Gastroesophageal sphincter (tissue), 4 donors: Measurements from ENCODE around the gene IL24. TPM values are rescaled to one million over a fixed set of nuclear protein-coding genes. Genes with fewer than 3 reads are reported as not detected.

Experiments
- ATAC-seq: fragments of 150-250 bp; one replicate; pipeline ENCODE4 v1.9.1; 2016; ENCODE audit warnings: mild to moderate bottlenecking, moderate library complexity
- H3K27ac ChIP-seq, 4 donors: fragments of 200-600 bp; sonication (generic) in 3 of 4; 1 replicate in 3 of 4; 2 replicates in 1 of 4; pipeline ENCODE4 v1.5.1; 2016 to 2019
- H3K27me3 ChIP-seq: fragments of 200-600 bp; sonication (generic); one replicate; pipeline ENCODE4 v1.5.1; 2019
- H3K36me3 ChIP-seq, 2 donors: fragments of 200-600 bp; sonication (generic); one replicate each; pipeline ENCODE4 v1.5.1; 2019; ENCODE audit warnings: control low read depth in 1 of 2
- H3K4me1 ChIP-seq, 3 donors: fragments of 200-600 bp; sonication (generic); 1 replicate in 2 of 3; 2 replicates in 1 of 3; pipeline ENCODE4 v1.5.1; 2016 to 2019; ENCODE audit warnings: control low read depth in 2 of 3
- H3K4me3 ChIP-seq, 2 donors: fragments of 200-600 bp; sonication (generic); one replicate each; pipeline ENCODE4 v1.5.1; 2019; ENCODE audit warnings: mild to moderate bottlenecking in 1 of 2, moderate library complexity in 1 of 2
- H3K9me3 ChIP-seq, 3 donors: fragments of 200-600 bp; sonication (generic); one replicate each; pipeline ENCODE4 v1.5.1; 2017 to 2019; ENCODE audit warnings: control low read depth in 2 of 3
- EP300 ChIP-seq: sonication (generic); formaldehyde crosslinking; IDR thresholded peaks from one replicate; pipeline ENCODE4 v1.6.1; 2017; ENCODE audit warnings: antibody characterized with exemption, mild to moderate bottlenecking
- POLR2A ChIP-seq, 2 donors: fragments of 450-650 bp; IDR thresholded peaks; one replicate each; pipeline ENCODE4 v1.6.1; 2017; ENCODE audit warnings: antibody characterized with exemption in 2 of 2, mild to moderate bottlenecking in 2 of 2, moderate library complexity in 1 of 2
- POLR2AphosphoS5 ChIP-seq: sonication (generic); formaldehyde crosslinking; IDR thresholded peaks from one replicate; pipeline ENCODE4 v1.6.1; 2017; ENCODE audit warnings: antibody characterized with exemption
- WGBS, 2 donors: methylation state at CpG; one replicate each; pipeline ENCODE4 v1.1.5; 2018; ENCODE audit warnings: low coverage in 1 of 2; 5-methylcytosine and 5-hydroxymethylcytosine counted together
- total RNA-seq, 4 donors: library from RNA; depleted of rRNA; stranded (reverse); fragments of >200 nt; gene quantifications; one replicate each; pipeline ENCODE4 v1.1.0, GENCODE V29; 2016
- TF ChIP-seq, protein P1 (sequence below), 4 experiments: fragments of 200-600 bp in 2 of 4; fragments of 450-650 bp in 2 of 4; sonication (generic) in 1 of 4; IDR thresholded peaks; one replicate each; pipeline ENCODE4 v1.5.1; 2017 to 2019; ENCODE audit warnings: antibody characterized with exemption in 4 of 4, mild to moderate bottlenecking in 2 of 4, moderate library complexity in 2 of 4

The IL24 gene
- total RNA-seq, 4 donors from 2014 or later: not detected

DNA sequence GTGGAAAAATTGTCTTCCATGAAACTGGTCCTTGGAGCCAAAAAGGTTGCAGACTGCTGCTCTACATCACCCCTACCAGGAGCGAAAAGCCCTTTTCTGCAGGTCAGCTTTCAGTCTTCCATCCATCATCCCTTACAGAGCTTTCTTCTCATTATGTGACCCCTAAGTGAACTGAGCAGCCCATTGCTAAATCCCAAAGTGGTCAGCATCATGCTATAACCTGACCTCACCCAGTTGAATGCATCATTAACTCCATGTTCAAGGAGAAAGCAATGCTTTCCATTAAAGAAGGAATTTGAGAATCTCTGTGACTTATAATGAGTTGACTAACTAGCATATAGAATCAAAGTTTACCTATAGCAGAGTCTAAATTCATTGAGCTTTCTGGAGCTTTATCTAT, 10.4 kb upstream of the IL24 start:
- TF ChIP-seq POLR2AphosphoS5 (no peak), POLR2A (IDR thresholded peaks at IDR 0.05) (no peak), EP300 (no peak)
- TF ChIP-seq, protein P1, sequence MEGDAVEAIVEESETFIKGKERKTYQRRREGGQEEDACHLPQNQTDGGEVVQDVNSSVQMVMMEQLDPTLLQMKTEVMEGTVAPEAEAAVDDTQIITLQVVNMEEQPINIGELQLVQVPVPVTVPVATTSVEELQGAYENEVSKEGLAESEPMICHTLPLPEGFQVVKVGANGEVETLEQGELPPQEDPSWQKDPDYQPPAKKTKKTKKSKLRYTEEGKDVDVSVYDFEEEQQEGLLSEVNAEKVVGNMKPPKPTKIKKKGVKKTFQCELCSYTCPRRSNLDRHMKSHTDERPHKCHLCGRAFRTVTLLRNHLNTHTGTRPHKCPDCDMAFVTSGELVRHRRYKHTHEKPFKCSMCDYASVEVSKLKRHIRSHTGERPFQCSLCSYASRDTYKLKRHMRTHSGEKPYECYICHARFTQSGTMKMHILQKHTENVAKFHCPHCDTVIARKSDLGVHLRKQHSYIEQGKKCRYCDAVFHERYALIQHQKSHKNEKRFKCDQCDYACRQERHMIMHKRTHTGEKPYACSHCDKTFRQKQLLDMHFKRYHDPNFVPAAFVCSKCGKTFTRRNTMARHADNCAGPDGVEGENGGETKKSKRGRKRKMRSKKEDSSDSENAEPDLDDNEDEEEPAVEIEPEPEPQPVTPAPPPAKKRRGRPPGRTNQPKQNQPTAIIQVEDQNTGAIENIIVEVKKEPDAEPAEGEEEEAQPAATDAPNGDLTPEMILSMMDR (IDR thresholded peaks at IDR 0.05): no peak
- no peaks in the 10 kb centered on the region for H3K36me3 ChIP-seq
- no peaks in the 10 kb centered on the region for H3K4me1 ChIP-seq
- H3K9me3 ChIP-seq: no peaks in the 10 kb centered on the region
- H3K27ac ChIP-seq: no peak overlapping the region
- no peak for ATAC-seq
- peaks cover 19% of the 10 kb centered on the region for H3K27me3 ChIP-seq
- WGBS, 2 donors: 85% methylated on average over 1 of the region's 1 CpG; no CpG with 5 or more reads in 1 of the 2 donors
- no peak overlapping the region for H3K4me3 ChIP-seq

DNA sequence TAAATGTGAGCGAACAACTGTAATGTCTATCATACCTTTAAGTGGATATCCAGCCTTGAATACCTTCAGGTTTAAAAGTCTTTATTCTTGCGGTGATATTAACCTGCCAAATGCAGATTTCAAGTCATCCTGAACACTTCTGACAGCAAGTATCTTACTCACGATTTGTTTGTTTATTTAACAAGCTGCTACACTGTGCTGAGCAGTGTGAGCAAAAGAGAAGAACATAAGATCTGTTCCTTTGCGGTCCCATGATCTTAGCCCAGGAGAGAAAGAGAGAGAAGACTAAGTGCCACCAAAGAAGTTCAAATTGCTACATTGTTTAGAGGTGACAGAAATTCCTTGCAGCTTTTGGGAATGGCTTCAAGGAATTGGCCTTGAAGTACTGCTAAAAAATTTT, 9.5 kb upstream of the IL24 start:
- H3K9me3 ChIP-seq: no peaks in the 10 kb centered on the region
- WGBS, 2 donors: 61 to 68% methylated on average over 3 to 4 of the region's 4 CpGs
- no peak overlapping the region for H3K27ac ChIP-seq
- H3K4me3 ChIP-seq: no peak overlapping the region
- peaks cover 21% of the 10 kb centered on the region for H3K27me3 ChIP-seq
- TF ChIP-seq, protein P1 (IDR thresholded peaks at IDR 0.05): no peak
- TF ChIP-seq POLR2A (IDR thresholded peaks at IDR 0.05) (no peak), EP300 (no peak), POLR2AphosphoS5 (no peak)
- no peak for ATAC-seq
- H3K36me3 ChIP-seq: no peaks in the 10 kb centered on the region
- no peaks in the 10 kb centered on the region for H3K4me1 ChIP-seq

DNA sequence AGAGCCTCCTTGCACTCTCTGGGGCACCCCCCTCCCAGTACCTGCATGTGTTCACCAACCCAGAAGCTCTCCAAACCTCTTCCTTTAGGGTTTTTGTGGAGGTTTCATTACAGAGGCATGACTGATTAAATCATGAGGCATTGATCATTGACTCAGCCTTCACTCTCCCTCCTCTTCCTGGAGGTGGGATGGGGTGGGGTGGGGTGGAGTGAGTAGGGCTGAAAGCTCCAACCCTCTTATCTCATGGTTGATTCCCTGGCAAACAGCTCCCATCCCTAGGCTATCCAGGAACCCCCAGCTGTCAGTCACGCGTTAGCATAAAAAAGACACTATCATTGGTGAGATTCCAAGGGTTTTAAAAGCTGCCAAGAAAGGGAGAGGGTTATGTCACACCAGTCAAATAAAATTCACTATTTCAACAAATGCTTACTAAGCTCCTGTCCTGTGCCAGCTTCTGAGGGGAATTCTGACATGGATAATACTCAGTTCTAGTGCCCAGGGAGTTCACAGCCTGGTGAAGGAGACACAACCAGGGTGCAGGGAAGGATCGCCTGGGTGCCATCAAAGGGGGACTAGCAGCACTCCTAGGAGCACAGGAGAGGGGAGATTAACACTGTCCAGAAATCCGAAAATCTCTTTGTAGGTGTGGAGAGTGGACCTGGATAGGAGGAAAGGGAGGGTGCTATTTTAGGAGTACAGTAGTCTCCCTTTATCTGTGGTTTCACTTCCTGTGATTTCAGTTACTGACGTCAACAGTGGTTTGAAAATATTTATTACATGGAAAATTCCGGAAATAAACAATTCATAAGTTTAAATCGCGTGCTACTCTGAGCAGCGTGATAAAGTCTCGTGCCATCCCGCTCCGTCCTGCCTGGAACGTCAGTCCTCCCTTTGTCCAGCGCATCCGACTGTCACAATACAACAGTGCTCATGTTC, 6.8 kb upstream of the IL24 start:
- ATAC-seq: no peak
- TF ChIP-seq POLR2A (IDR thresholded peaks at IDR 0.05) (no peak), POLR2AphosphoS5 (no peak), EP300 (no peak)
- TF ChIP-seq, protein P1 (IDR thresholded peaks at IDR 0.05): no peak
- WGBS, 2 donors: 52 to 60% methylated on average over 12 to 15 of the region's 15 CpGs
- Histone ChIP-seq H3K27me3 (peaks cover 20% of the 10 kb centered on the region), H3K36me3 (no peaks in the 10 kb centered on the region), H3K9me3 (no peaks in the 10 kb centered on the region), H3K4me3 (no peak overlapping the region), H3K27ac (no peak overlapping the region), H3K4me1 (no peaks in the 10 kb centered on the region)

DNA sequence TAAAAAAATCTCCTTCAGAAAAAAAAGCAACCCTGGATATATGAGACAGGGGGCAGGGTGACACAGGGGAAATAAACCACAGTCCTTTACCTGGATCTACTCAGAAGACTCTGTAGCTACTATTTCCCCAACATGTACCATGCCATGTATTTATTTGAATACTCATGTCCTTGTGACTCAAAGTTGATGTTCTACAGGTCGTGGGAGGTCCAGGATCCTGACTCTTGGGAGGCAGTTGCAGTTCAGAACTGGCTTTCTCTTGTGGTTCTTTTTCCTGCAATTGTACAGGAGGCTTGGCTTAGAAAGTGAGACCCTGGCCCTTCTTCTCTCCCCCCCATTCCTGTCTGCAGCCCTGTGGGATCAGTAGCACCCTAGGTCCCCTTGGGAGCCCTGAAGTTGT, 5.8 kb upstream of the IL24 start:
- peaks cover 26% of the 10 kb centered on the region for H3K27me3 ChIP-seq
- no peaks in the 10 kb centered on the region for H3K4me1 ChIP-seq
- ATAC-seq: no peak
- H3K27ac ChIP-seq: no peak overlapping the region
- no peaks in the 10 kb centered on the region for H3K36me3 ChIP-seq
- no peak overlapping the region for H3K4me3 ChIP-seq
- TF ChIP-seq POLR2A (IDR thresholded peaks at IDR 0.05): no peak
- no peaks in the 10 kb centered on the region for H3K9me3 ChIP-seq
- WGBS, 2 donors: 82 to 90% methylated on average over 1 of the region's 1 CpG

DNA sequence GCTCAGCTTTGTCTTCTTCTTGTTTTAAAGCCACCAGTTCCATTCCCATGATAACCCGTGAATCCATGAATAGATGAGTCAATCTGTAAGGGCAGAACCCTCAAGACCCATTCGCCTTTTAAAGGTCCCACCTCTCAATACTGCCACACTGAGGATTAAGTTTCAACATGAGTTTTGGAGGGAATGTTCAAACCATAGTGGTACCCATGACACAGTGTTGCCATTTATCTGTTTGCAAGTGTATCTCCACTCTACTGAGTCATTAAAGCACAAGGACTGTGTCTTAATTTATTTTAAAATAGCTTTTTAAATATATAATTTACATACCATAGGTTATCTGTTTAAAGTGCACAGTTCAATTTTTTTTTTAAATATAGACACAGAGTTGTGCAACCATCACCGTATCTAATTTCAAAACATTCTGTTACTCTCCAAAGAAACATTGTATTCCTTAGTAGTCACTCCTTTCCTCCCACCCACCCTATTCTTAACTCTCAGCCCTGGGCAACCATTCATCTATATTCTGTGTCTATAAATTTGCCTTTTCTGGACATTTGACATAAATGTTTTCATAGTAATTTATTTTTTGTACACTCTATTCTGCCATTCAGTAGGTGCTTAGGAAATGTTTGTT, 4.8 kb upstream of the IL24 start:
- no peaks in the 10 kb centered on the region for H3K4me1 ChIP-seq
- 76 to 92% methylated on average over 3 of the region's 3 CpGs for WGBS, 2 donors
- H3K9me3 ChIP-seq: no peaks in the 10 kb centered on the region
- H3K27ac ChIP-seq: no peak overlapping the region
- H3K4me3 ChIP-seq: no peak overlapping the region
- peaks cover 34% of the 10 kb centered on the region for H3K27me3 ChIP-seq
- no peak for ATAC-seq
- H3K36me3 ChIP-seq: no peaks in the 10 kb centered on the region
- no peak for TF ChIP-seq EP300
- no peak for TF ChIP-seq POLR2AphosphoS5
- TF ChIP-seq, protein P1 (IDR thresholded peaks at IDR 0.05): no peak
- no peak for TF ChIP-seq POLR2A (IDR thresholded peaks at IDR 0.05)
